Activated T-cell treated with anti-CD3 and anti-CD28 coated beads, Interleukin-2, amount 50 U/mL, for 24 hours (primary cell): ENCODE measurements around the gene PTPRG.

Experiments
- DNase-seq: peaks from one replicate; pipeline ENCODE4 v3.0.0-alpha.2; 2020
- H3K27ac Mint-ChIP-seq: 2 replicates; pipeline ENCODE4 v1.8.0; 2020; ENCODE audit warnings: mild to moderate bottlenecking, mixed read lengths
- H3K27me3 Mint-ChIP-seq: 2 replicates; pipeline ENCODE4 v1.8.0; 2020; ENCODE audit warnings: mixed read lengths
- H3K36me3 Mint-ChIP-seq: 2 replicates; pipeline ENCODE4 v1.8.0; 2020; ENCODE audit warnings: low read depth, mixed read lengths
- H3K4me1 Mint-ChIP-seq: 2 replicates; pipeline ENCODE4 v1.8.0; 2020; ENCODE audit warnings: low read depth, mixed read lengths
- H3K4me3 Mint-ChIP-seq: 2 replicates; pipeline ENCODE4 v1.8.0; 2020; ENCODE audit warnings: mild to moderate bottlenecking, moderate library complexity, mixed read lengths
- H3K9me3 Mint-ChIP-seq: 2 replicates; pipeline ENCODE4 v1.8.0; 2020; ENCODE audit warnings: mixed read lengths

PTPRG gene

GRCh38 chr3:61657689-61658088 lies 96.3 kb downstream of the PTPRG start:
- Mint-ChIP-seq H3K27ac (no peak overlapping the region), H3K9me3 (no peaks in the 10 kb centered on the region), H3K36me3 (no peaks in the 10 kb centered on the region), H3K4me1 (no peaks in the 10 kb centered on the region), H3K4me3 (no peak overlapping the region), H3K27me3 (no peaks in the 10 kb centered on the region)
- DNase-seq = no peak

GRCh38 chr3:61662861-61663260 lies 101.5 kb downstream of the PTPRG start:
- H3K27ac Mint-ChIP-seq = no peak overlapping the region

GRCh38 chr3:61663356-61664104 lies 102.2 kb downstream of the PTPRG start:
- Mint-ChIP-seq H3K4me1 (no peaks in the 10 kb centered on the region), H3K9me3 (no peaks in the 10 kb centered on the region), H3K27ac (no peak overlapping the region), H3K4me3 (no peak overlapping the region), H3K27me3 (no peaks in the 10 kb centered on the region), H3K36me3 (no peaks in the 10 kb centered on the region)
- DNase-seq = no peak

More at GRCh38 chr3:61662861-61663260, 101.5 kb downstream of the PTPRG start:
- no peak for DNase-seq
- no peaks in the 10 kb centered on the region for H3K9me3 Mint-ChIP-seq
- H3K36me3 Mint-ChIP-seq = no peaks in the 10 kb centered on the region
- no peaks in the 10 kb centered on the region for H3K4me1 Mint-ChIP-seq
- no peak overlapping the region for H3K4me3 Mint-ChIP-seq
- no peaks in the 10 kb centered on the region for H3K27me3 Mint-ChIP-seq

DNA sequence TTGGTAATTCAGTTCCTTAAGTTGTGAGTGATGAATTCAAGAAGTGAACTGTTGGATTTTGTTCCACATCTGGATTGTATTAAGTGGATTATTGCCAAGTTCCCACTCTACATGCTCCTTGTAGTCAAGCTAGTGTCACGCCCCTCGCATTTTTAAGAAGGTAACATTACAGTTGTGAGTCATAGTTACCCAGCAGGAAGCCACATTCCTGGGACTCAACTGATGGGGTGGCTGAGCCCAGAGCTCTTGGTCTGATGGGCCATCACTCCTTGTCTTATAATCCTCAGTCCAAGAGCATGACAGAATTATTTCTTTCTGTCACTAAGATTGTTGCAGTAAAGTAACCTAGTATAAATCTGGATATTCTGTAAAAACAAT lies 102.7 kb downstream of the PTPRG start:
- Mint-ChIP-seq H3K27ac (no peak overlapping the region), H3K27me3 (no peaks in the 10 kb centered on the region), H3K4me3 (no peak overlapping the region), H3K4me1 (no peaks in the 10 kb centered on the region), H3K9me3 (no peaks in the 10 kb centered on the region), H3K36me3 (no peaks in the 10 kb centered on the region)
- no peak for DNase-seq

DNA sequence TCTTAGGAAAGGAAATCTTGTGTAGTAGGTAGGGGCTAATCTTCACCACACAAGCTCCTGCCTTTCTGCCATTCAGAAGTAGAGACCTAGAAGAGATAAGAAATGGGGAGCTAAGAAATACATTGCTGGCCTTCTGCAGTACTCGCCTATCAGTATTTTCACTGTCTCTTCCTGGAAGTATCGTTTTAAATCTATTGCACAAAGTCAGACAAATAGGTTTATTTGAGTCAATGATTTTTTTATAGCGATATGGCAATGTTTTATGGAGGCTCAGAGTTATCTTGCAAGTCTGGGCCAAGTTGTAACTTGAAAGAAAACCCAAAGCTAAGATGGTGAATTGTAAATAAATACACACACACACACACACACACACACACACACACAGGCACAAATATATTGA lies 103.8 kb downstream of the PTPRG start:
- H3K4me3 Mint-ChIP-seq = no peak overlapping the region
- H3K27me3 Mint-ChIP-seq = no peaks in the 10 kb centered on the region
- H3K27ac Mint-ChIP-seq = no peak overlapping the region
- no peaks in the 10 kb centered on the region for H3K4me1 Mint-ChIP-seq
- no peak for DNase-seq
- H3K9me3 Mint-ChIP-seq = no peaks in the 10 kb centered on the region
- no peaks in the 10 kb centered on the region for H3K36me3 Mint-ChIP-seq

GRCh38 chr3:61665987-61666386 lies 104.6 kb downstream of the PTPRG start:
- Mint-ChIP-seq H3K4me1 (no peaks in the 10 kb centered on the region), H3K27me3 (no peaks in the 10 kb centered on the region), H3K4me3 (no peak overlapping the region), H3K27ac (no peak overlapping the region), H3K36me3 (no peaks in the 10 kb centered on the region), H3K9me3 (no peaks in the 10 kb centered on the region)
- no peak for DNase-seq

GRCh38 chr3:61666615-61667330 lies 105.4 kb downstream of the PTPRG start:
- Mint-ChIP-seq H3K27ac (no peak overlapping the region), H3K4me3 (no peak overlapping the region), H3K9me3 (no peaks in the 10 kb centered on the region), H3K36me3 (no peaks in the 10 kb centered on the region), H3K27me3 (no peaks in the 10 kb centered on the region), H3K4me1 (no peaks in the 10 kb centered on the region)
- DNase-seq = no peak

DNA sequence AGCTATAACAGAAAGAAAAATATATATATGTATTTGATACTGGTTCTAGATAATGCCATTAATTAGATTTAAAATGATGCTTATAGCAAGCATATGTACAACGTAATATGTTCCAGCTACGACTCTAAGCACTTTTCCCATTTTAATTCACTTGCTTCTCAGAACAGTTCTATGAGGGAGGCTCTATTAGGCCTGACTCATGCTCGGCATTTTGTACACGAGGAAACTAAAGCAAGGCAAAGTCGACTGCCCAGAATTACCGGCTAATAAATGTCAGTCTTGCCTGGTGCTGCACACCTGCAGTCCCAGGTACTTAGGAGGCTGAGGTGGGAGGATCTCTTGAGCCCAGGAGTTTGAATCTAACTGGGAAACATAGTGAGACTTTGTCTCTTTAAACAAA lies 106.0 kb downstream of the PTPRG start:
- H3K27ac Mint-ChIP-seq = no peak overlapping the region
- DNase-seq = no peak
- no peak overlapping the region for H3K4me3 Mint-ChIP-seq
- H3K36me3 Mint-ChIP-seq = no peaks in the 10 kb centered on the region
- no peaks in the 10 kb centered on the region for H3K27me3 Mint-ChIP-seq
- no peaks in the 10 kb centered on the region for H3K4me1 Mint-ChIP-seq
- H3K9me3 Mint-ChIP-seq = no peaks in the 10 kb centered on the region

GRCh38 chr3:61667814-61668213 lies 106.4 kb downstream of the PTPRG start:
- H3K4me1 Mint-ChIP-seq = no peaks in the 10 kb centered on the region
- no peaks in the 10 kb centered on the region for H3K36me3 Mint-ChIP-seq
- H3K27me3 Mint-ChIP-seq = no peaks in the 10 kb centered on the region
- H3K27ac Mint-ChIP-seq = no peak overlapping the region
- no peak overlapping the region for H3K4me3 Mint-ChIP-seq
- no peaks in the 10 kb centered on the region for H3K9me3 Mint-ChIP-seq
- no peak for DNase-seq

GRCh38 chr3:61668317-61668864 lies 107.0 kb downstream of the PTPRG start:
- H3K27me3 Mint-ChIP-seq = no peaks in the 10 kb centered on the region
- H3K4me3 Mint-ChIP-seq = no peak overlapping the region
- H3K27ac Mint-ChIP-seq = no peak overlapping the region
- H3K4me1 Mint-ChIP-seq = no peaks in the 10 kb centered on the region
- H3K36me3 Mint-ChIP-seq = no peaks in the 10 kb centered on the region
- H3K9me3 Mint-ChIP-seq = no peaks in the 10 kb centered on the region
- DNase-seq = no peak

- no peaks in the 10 kb centered on the region for H3K4me1 Mint-ChIP-seq
- H3K36me3 Mint-ChIP-seq = no peaks in the 10 kb centered on the region
- no peak overlapping the region for H3K27ac Mint-ChIP-seq
- H3K9me3 Mint-ChIP-seq = no peaks in the 10 kb centered on the region
- no peak for DNase-seq
- H3K27me3 Mint-ChIP-seq = no peaks in the 10 kb centered on the region
- no peak overlapping the region for H3K4me3 Mint-ChIP-seq
These were observed 107.8 kb downstream of the PTPRG start for GRCh38 chr3:61669203-61669602.

- no peaks in the 10 kb centered on the region for H3K9me3 Mint-ChIP-seq
- no peaks in the 10 kb centered on the region for H3K4me1 Mint-ChIP-seq
- H3K4me3 Mint-ChIP-seq = no peak overlapping the region
- no peak overlapping the region for H3K27ac Mint-ChIP-seq
- DNase-seq = no peak
- H3K36me3 Mint-ChIP-seq = no peaks in the 10 kb centered on the region
- no peaks in the 10 kb centered on the region for H3K27me3 Mint-ChIP-seq
These were observed 108.4 kb downstream of the PTPRG start for GRCh38 chr3:61669668-61670299.

DNA sequence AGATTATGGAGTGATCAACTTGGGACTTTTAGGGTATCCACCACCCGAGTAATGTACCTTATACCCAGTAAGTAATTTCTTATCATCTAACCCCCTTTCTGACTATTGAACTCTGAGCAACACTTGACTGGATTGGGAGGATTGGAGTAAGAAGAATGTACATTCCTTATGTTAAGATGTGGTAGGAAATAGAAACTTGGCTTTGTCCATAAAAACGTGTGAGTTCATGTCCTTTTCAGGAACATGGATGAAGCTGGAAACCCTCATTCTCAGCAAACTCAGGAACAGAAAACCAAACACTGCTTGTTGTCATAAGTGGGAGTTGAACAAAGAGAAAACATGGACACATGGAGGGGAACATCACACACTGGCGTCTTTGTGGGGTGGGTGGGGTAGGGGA lies 112.3 kb downstream of the PTPRG start:
- H3K4me1 Mint-ChIP-seq = no peaks in the 10 kb centered on the region
- no peaks in the 10 kb centered on the region for H3K36me3 Mint-ChIP-seq
- H3K27me3 Mint-ChIP-seq = no peaks in the 10 kb centered on the region
- H3K4me3 Mint-ChIP-seq = no peak overlapping the region
- H3K9me3 Mint-ChIP-seq = no peaks in the 10 kb centered on the region
- H3K27ac Mint-ChIP-seq = no peak overlapping the region
- DNase-seq = no peak

DNA sequence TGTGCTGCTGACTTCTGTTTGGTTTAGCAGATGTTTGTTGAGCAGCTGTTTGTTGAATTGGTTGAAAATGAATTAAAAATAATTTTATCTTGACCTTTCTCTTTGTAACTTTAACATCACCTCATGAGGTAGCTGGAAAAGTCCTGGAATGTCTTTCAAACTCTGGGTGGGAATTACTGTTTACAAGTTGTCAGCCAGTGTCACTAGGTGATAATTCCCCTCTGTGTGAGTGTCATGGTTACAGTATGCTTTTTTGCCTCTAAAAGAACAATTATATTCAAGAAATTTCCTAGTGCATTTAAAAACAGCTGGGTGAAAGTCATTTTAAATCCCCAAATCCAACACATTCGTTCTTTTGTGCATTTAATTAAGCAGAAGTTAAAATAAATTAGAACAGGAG lies 113.2 kb downstream of the PTPRG start:
- Mint-ChIP-seq H3K27me3 (no peaks in the 10 kb centered on the region), H3K4me3 (no peak overlapping the region), H3K36me3 (no peaks in the 10 kb centered on the region), H3K27ac (no peak overlapping the region), H3K4me1 (no peaks in the 10 kb centered on the region), H3K9me3 (no peaks in the 10 kb centered on the region)
- DNase-seq = no peak

- Mint-ChIP-seq H3K36me3 (no peaks in the 10 kb centered on the region), H3K27me3 (no peaks in the 10 kb centered on the region), H3K27ac (no peak overlapping the region), H3K4me1 (no peaks in the 10 kb centered on the region), H3K4me3 (no peak overlapping the region), H3K9me3 (no peaks in the 10 kb centered on the region)
- no peak for DNase-seq
These were observed 117.7 kb downstream of the PTPRG start for GRCh38 chr3:61679026-61679425.
